Mesenchymal stem cell (in vitro differentiated cells and primary cell): ENCODE results near the gene FBXW11.
"Not testable (repeated sequence)": the region's sequence is repeated elsewhere in the genome, so short reads cannot be mapped to it uniquely, and the experiment has no call there.

Experiments used
- DNase-seq: peaks from one replicate; pipeline ENCODE4 v3.0.0-alpha.2; 2013
- H2AFZ ChIP-seq: one replicate; pipeline ENCODE4 v1.6.1; 2013; ENCODE audit warnings: low read depth, mild to moderate bottlenecking, control low read depth, inconsistent platforms, low read length, moderate library complexity
- H2AK5ac ChIP-seq: 2 replicates; pipeline ENCODE4 v1.6.1; 2013; ENCODE audit warnings: low read length, moderate library complexity, mild to moderate bottlenecking, inconsistent platforms; ENCODE audit not compliant: severe bottlenecking
- H2BK120ac ChIP-seq: one replicate; pipeline ENCODE4 v1.6.1; 2013; ENCODE audit warnings: low read depth, mild to moderate bottlenecking, inconsistent platforms, low read length, moderate library complexity
- H2BK12ac ChIP-seq, 2 experiments: one replicate each; pipeline ENCODE4 v1.6.1; 2013; ENCODE audit warnings: inconsistent platforms in 2 of 2, low read length in 2 of 2, mild to moderate bottlenecking in 2 of 2, moderate library complexity in 2 of 2, control low read depth in 1 of 2
- H2BK15ac ChIP-seq: one replicate; pipeline ENCODE4 v1.6.1; 2013; ENCODE audit warnings: mild to moderate bottlenecking, low read depth, inconsistent platforms; ENCODE audit not compliant: poor library complexity, severe bottlenecking
- H2BK5ac ChIP-seq: 2 replicates; pipeline ENCODE4 v1.6.1; 2013; ENCODE audit warnings: low read depth, mild to moderate bottlenecking, low read length, control low read depth, inconsistent platforms; ENCODE audit not compliant: poor library complexity, severe bottlenecking
- H3K14ac ChIP-seq, 2 experiments: one replicate each; pipeline ENCODE4 v1.6.1; 2013; ENCODE audit warnings: inconsistent platforms in 2 of 2, low read length in 2 of 2, control low read depth in 1 of 2, mild to moderate bottlenecking in 1 of 2, moderate library complexity in 1 of 2
- H3K18ac ChIP-seq, 2 experiments: one replicate each; pipeline ENCODE4 v1.6.1; 2013; ENCODE audit warnings: inconsistent platforms in 2 of 2, low read length in 2 of 2, control low read depth in 1 of 2, low read depth in 1 of 2, mild to moderate bottlenecking in 1 of 2
- H3K23ac ChIP-seq, 2 experiments: one replicate each; pipeline ENCODE4 v1.6.1; 2013; ENCODE audit warnings: inconsistent platforms in 2 of 2, low read length in 2 of 2, mild to moderate bottlenecking in 2 of 2, moderate library complexity in 2 of 2, control low read depth in 1 of 2
- H3K27ac ChIP-seq: 2 replicates; pipeline ENCODE4 v1.5.1; 2013; ENCODE audit warnings: mild to moderate bottlenecking, moderate library complexity, low read length, control low read depth, inconsistent platforms; ENCODE audit not compliant: poor library complexity, severe bottlenecking
- H3K27me3 ChIP-seq, 2 experiments: 2 replicates each; pipeline versions ENCODE4 v1.6.1 to v1.7.0; 2013; ENCODE audit warnings: low read length in 2 of 2, mild to moderate bottlenecking in 2 of 2, moderate library complexity in 2 of 2, control low read depth in 1 of 2, inconsistent platforms in 1 of 2; ENCODE audit not compliant: control insufficient read depth in 1 of 2, insufficient read depth in 1 of 2
- H3K36me3 ChIP-seq, 2 experiments: 2 replicates each; pipeline versions ENCODE4 v1.6.1 to v1.7.0; 2013; ENCODE audit warnings: low read length in 2 of 2, control low read depth in 1 of 2, inconsistent platforms in 1 of 2, low read depth in 1 of 2, mild to moderate bottlenecking in 1 of 2; ENCODE audit not compliant: insufficient read depth in 2 of 2, control insufficient read depth in 1 of 2
- H3K4ac ChIP-seq, 2 experiments: one replicate each; pipeline ENCODE4 v1.6.1; 2013; ENCODE audit warnings: inconsistent platforms in 2 of 2, low read length in 2 of 2, mild to moderate bottlenecking in 2 of 2, moderate library complexity in 2 of 2, control low read depth in 1 of 2, low read depth in 1 of 2
- H3K4me1 ChIP-seq: 2 replicates; pipeline ENCODE4 v1.6.1; 2013; ENCODE audit warnings: low read depth, low read length, control low read depth; ENCODE audit not compliant: control insufficient read depth, insufficient read depth
- H3K4me2 ChIP-seq: 2 replicates; pipeline ENCODE4 v1.6.1; 2013; ENCODE audit warnings: low read length, mild to moderate bottlenecking, inconsistent platforms; ENCODE audit not compliant: poor library complexity, severe bottlenecking
- H3K4me3 ChIP-seq, 2 experiments: 2 replicates each; pipeline versions ENCODE4 v1.5.1 to v1.7.0; 2013; ENCODE audit warnings: low read length in 2 of 2, mild to moderate bottlenecking in 2 of 2, control low read depth in 1 of 2, low read depth in 1 of 2; ENCODE audit not compliant: insufficient read depth in 1 of 2
- H3K79me1 ChIP-seq: replicated peaks from 2 replicates; pipeline ENCODE4 v1.6.1; 2013; ENCODE audit warnings: mild to moderate bottlenecking, control low read depth, low read length, inconsistent platforms; ENCODE audit not compliant: poor library complexity, severe bottlenecking
- H3K9ac ChIP-seq: 2 replicates; pipeline ENCODE4 v1.7.0; 2013; ENCODE audit warnings: mild to moderate bottlenecking, low read length, moderate library complexity
- H3K9me3 ChIP-seq: 2 replicates; pipeline ENCODE4 v1.7.0; 2013; ENCODE audit warnings: mild to moderate bottlenecking, low read length; ENCODE audit not compliant: control insufficient read depth
- H4K8ac ChIP-seq: one replicate; pipeline ENCODE4 v1.6.1; 2013; ENCODE audit warnings: inconsistent platforms, mild to moderate bottlenecking, low read length, moderate library complexity
- H4K91ac ChIP-seq: one replicate; pipeline ENCODE4 v1.6.1; 2013; ENCODE audit warnings: mild to moderate bottlenecking, low read length, inconsistent platforms
- WGBS: methylation state at CpG from one replicate; pipeline ENCODE4 v1.1.7; 2013; ENCODE audit warnings: mixed read lengths; 5-methylcytosine and 5-hydroxymethylcytosine counted together

The FBXW11 gene

GRCh38 chr5:172020110-172020786 is 13.8 kb upstream of the FBXW11 start:
- H3K79me1 ChIP-seq, H3K27me3 ChIP-seq, H3K4ac ChIP-seq, H3K36me3 ChIP-seq, H3K9ac ChIP-seq, H3K18ac ChIP-seq, H2BK120ac ChIP-seq, H3K9me3 ChIP-seq, H2BK12ac ChIP-seq, H3K4me1 ChIP-seq, H4K8ac ChIP-seq, H2BK5ac ChIP-seq, H3K4me3 ChIP-seq, H4K91ac ChIP-seq, H3K14ac ChIP-seq, H3K27ac ChIP-seq, H2AFZ ChIP-seq, H3K23ac ChIP-seq, H3K4me2 ChIP-seq, DNase-seq, H2BK15ac ChIP-seq, H2AK5ac ChIP-seq: not testable (repeated sequence)
- 85% methylated on average over 8 of the region's 10 CpGs for WGBS

DNA sequence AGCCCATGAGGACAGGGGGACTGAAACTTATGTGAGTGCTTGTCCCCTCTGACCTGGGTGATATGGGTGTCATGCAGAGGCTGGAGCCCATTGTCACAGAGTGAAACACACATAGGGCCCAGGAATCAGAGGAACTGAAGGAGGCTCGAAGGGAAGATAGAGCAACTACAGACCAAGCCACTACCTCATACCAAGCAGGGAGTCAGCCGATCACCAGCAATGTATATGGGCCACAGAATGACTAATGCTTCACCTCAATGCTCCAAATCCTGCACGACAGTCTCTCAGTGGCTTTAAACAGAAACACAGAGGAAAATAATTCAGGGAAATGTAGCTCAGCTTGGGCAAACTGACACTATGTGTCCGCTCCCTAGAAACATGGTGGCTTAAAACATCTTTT is 8.9 kb upstream of the FBXW11 start:
- no peak overlapping the region for H2BK120ac ChIP-seq
- 88% methylated on average over 4 of the region's 4 CpGs for WGBS
- H2AFZ ChIP-seq: no peak overlapping the region
- H3K4me2 ChIP-seq: no peak overlapping the region
- no peak overlapping the region for H3K9ac ChIP-seq
- peak overlapping the region in 1 of 2 experiments; percentile 40 for H3K18ac ChIP-seq
- H3K27ac ChIP-seq: no peak overlapping the region
- no peak overlapping the region for H4K8ac ChIP-seq
- H3K79me1 ChIP-seq: no peaks in the 10 kb centered on the region
- no peak overlapping the region for H3K14ac ChIP-seq
- no peaks in the 10 kb centered on the region for H3K36me3 ChIP-seq
- H2BK5ac ChIP-seq: no peak overlapping the region
- no peak overlapping the region for H2AK5ac ChIP-seq
- H3K4ac ChIP-seq: no peak overlapping the region
- no peak for DNase-seq
- H4K91ac ChIP-seq: no peak overlapping the region
- H2BK15ac ChIP-seq: no peak overlapping the region
- H3K4me3 ChIP-seq: no peak overlapping the region
- H3K27me3 ChIP-seq: no peaks in the 10 kb centered on the region
- H2BK12ac ChIP-seq: no peak overlapping the region
- H3K4me1 ChIP-seq: peaks cover 1% of the 10 kb centered on the region
- H3K23ac ChIP-seq: no peak overlapping the region
- H3K9me3 ChIP-seq: no peaks in the 10 kb centered on the region

DNA sequence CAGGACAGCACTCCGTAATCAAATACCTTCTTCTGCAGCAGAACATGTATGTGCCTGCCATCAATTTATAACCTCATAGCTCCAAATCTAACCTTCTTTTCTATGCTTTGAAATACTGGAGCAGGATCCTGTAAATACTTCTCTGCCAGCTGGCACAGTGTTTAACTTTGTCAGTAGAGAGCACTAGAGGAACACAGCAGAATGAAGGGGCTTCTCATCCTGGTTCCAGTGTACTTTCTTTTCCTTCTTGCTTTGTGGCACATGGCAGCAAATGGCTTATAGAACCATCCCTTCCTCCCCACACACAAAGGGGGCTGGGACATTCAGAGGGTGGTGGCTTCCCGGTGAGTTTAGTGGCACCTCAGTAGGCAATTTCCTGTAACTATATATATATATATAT is 3.8 kb upstream of the FBXW11 start:
- no peak overlapping the region for H4K91ac ChIP-seq
- H3K27me3 ChIP-seq: no peaks in the 10 kb centered on the region
- DNase-seq: peak; percentile 26
- no peak overlapping the region for H2BK15ac ChIP-seq
- no peak overlapping the region for H2BK5ac ChIP-seq
- H3K4me3 ChIP-seq: no peak overlapping the region
- 55% methylated on average over 1 of the region's 2 CpGs for WGBS
- no peak overlapping the region for H2AFZ ChIP-seq
- H2AK5ac ChIP-seq: no peak overlapping the region
- H3K14ac ChIP-seq: no peak overlapping the region
- H3K9me3 ChIP-seq: no peaks in the 10 kb centered on the region
- H2BK12ac ChIP-seq: no peak overlapping the region
- H3K79me1 ChIP-seq: peaks cover 6% of the 10 kb centered on the region
- no peak overlapping the region for H3K18ac ChIP-seq
- H2BK120ac ChIP-seq: no peak overlapping the region
- H3K27ac ChIP-seq: no peak overlapping the region
- H3K23ac ChIP-seq: no peak overlapping the region
- no peak overlapping the region for H4K8ac ChIP-seq
- H3K4me2 ChIP-seq: no peak overlapping the region
- H3K36me3 ChIP-seq: no peaks in the 10 kb centered on the region
- H3K9ac ChIP-seq: no peak overlapping the region
- H3K4me1 ChIP-seq: peaks cover 6% of the 10 kb centered on the region
- H3K4ac ChIP-seq: no peak overlapping the region

DNA sequence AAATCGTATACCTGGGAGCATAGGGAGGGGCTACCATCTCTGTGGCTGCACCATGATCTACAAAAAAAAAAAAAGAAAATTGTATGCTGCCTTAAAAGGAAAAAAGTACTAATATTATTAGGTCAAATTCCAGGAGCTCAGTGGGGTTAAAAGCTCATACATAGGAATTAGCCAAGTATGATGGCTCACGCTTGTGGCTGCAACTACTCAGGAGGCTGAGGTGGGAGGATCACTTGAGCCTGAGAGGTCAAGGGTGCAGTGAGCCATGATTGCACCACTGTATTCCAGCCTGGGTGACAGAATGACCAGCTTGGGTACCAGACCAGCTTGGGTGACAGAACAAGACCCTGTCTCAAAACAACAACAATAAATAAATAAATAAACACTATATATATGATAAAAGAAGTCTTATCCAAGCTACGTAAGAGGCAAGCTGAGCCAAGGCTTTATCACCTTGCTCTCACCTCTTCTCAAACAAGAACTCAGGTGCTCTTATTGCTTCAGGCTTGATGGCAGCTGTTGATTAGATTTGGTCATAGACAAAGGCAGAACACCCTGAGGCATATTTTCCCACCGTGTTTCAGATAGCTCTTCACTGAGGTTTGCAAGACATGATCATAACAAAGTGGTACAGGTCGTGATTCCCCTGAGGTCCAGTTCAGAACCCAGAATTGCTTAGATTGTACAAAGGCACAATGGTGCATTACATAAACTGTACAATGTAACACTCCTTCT is 3.3 kb upstream of the FBXW11 start:
- H4K91ac ChIP-seq: no peak overlapping the region
- whole genome bisulfite sequencing: 74% methylated on average over 5 of the region's 5 CpGs
- no peak overlapping the region for H2BK12ac ChIP-seq
- H2BK15ac ChIP-seq: no peak overlapping the region
- no peak overlapping the region for H2AK5ac ChIP-seq
- peaks cover 6% of the 10 kb centered on the region for H3K79me1 ChIP-seq
- H3K27ac ChIP-seq: no peak overlapping the region
- DNase-seq: no peak
- no peak overlapping the region for H3K9ac ChIP-seq
- H3K4me1 ChIP-seq: peaks cover 6% of the 10 kb centered on the region
- no peak overlapping the region for H3K23ac ChIP-seq
- H2BK120ac ChIP-seq: no peak overlapping the region
- H4K8ac ChIP-seq: no peak overlapping the region
- H2BK5ac ChIP-seq: no peak overlapping the region
- no peaks in the 10 kb centered on the region for H3K27me3 ChIP-seq
- no peak overlapping the region for H3K4me3 ChIP-seq
- no peaks in the 10 kb centered on the region for H3K36me3 ChIP-seq
- H3K4ac ChIP-seq: no peak overlapping the region
- no peak overlapping the region for H3K4me2 ChIP-seq
- H2AFZ ChIP-seq: no peak overlapping the region
- H3K14ac ChIP-seq: no peak overlapping the region
- H3K18ac ChIP-seq: no peak overlapping the region
- H3K9me3 ChIP-seq: no peaks in the 10 kb centered on the region
